GM12878 (cell line): ENCODE data around the gene NFKBIE. TPM values are rescaled to one million over a fixed set of nuclear protein-coding genes. Genes with fewer than 3 reads are reported as not detected.

Experiments used
- CREB1 ChIP-seq: IDR thresholded peaks from 2 replicates; pipeline ENCODE4 v1.6.1; 2012; ENCODE audit warnings: low read depth, mild to moderate bottlenecking, inconsistent platforms
- CREM ChIP-seq: IDR thresholded peaks from 2 replicates; pipeline ENCODE4 v1.6.1; 2014; ENCODE audit warnings: antibody characterized with exemption, low read depth
- EP300 ChIP-seq, 2 experiments: fragments of 150-350 bp in 1 of 2; IDR thresholded peaks; 2 replicates each; pipeline ENCODE4 v1.6.1; 2011 to 2012; ENCODE audit warnings: low read depth in 2 of 2, low read length in 2 of 2, borderline replicate concordance in 1 of 2, improper control_type of control experiment in 1 of 2, inconsistent platforms in 1 of 2; ENCODE audit not compliant: control insufficient read depth in 1 of 2
- FOXM1 ChIP-seq: IDR thresholded peaks from 2 replicates; pipeline ENCODE4 v1.6.1; 2012; ENCODE audit warnings: low read depth, mild to moderate bottlenecking, inconsistent platforms, low read length, moderate library complexity
- HCFC1 ChIP-seq: fragments of 150-350 bp; IDR thresholded peaks from 2 replicates; pipeline ENCODE4 v1.6.1; 2014; ENCODE audit warnings: low read length
- IRF5 ChIP-seq: fragments of 450-650 bp; IDR thresholded peaks from 2 replicates; pipeline ENCODE4 v1.6.1; 2017; ENCODE audit warnings: borderline replicate concordance
- KAT2A ChIP-seq: conservative IDR thresholded peaks from 2 replicates; pipeline ENCODE4 v1.6.1; 2011; ENCODE audit warnings: low read depth, low read length; ENCODE audit not compliant: control insufficient read depth
- MEF2B ChIP-seq: fragments of 450-650 bp; IDR thresholded peaks from 2 replicates; pipeline ENCODE4 v1.6.1; 2018; ENCODE audit warnings: mild to moderate bottlenecking, moderate library complexity; ENCODE audit not compliant: partially characterized antibody, poor library complexity, severe bottlenecking
- RELB ChIP-seq: fragments of 450-650 bp; IDR thresholded peaks from 2 replicates; pipeline ENCODE4 v1.6.1; 2017; ENCODE audit warnings: low read depth, mild to moderate bottlenecking, moderate library complexity
- RUNX3 ChIP-seq: IDR thresholded peaks from 2 replicates; pipeline ENCODE4 v1.6.1; 2012; ENCODE audit warnings: low read length, inconsistent platforms
- polyA plus RNA-seq, 11 experiments: library from polyadenylated mRNA; depleted of rRNA in 4 of 11; unstranded in 6 of 11; stranded (reverse) in 5 of 11; fragments of >200 nt; fragmentation: Nextera tagmentation in 4 of 11; fragmentation: Illumina TruSeq in 1 of 11; extraction: Ambion mirVana in 4 of 11; extraction: Trizol in 1 of 11; gene quantifications; 1 replicate in 1 of 11; 2 replicates in 10 of 11; pipeline versions ENCODE4 v1.2.1 to v1.2.3, GENCODE V29; 2011 to 2016; ENCODE audit warnings: inconsistent platforms in 2 of 11, missing spikeins in 2 of 11, low read depth in 1 of 11
- total RNA-seq, 4 experiments: library from RNA; depleted of rRNA in 3 of 4; stranded (reverse); fragments of >200 nt in 3 of 4; fragmentation: Illumina TruSeq in 1 of 4; extraction: Trizol in 1 of 4; gene quantifications; 2 replicates each; pipeline versions ENCODE4 v1.2.1 to v1.2.3, GENCODE V29; 2013 to 2021

Gene NFKBIE
- total and polyA plus RNA-seq, 10 of the 15 experiments (the other 5 are each of a cell fraction or from before 2014, with no cell fraction given): 10.4 to 106 (median 38.8) TPM

GRCh38 chr6:44271406-44271723 lies 6.0 kb upstream of the NFKBIE start (continued):
- TF ChIP-seq KAT2A (no peak), RUNX3 (no peak), FOXM1 (no peak), EP300 (IDR thresholded peaks at IDR 0.05; ENCODE audit: borderline replicate concordance in 1 of 2, control insufficient read depth in 1 of 2, low read depth in 2 of 2, low read length in 2 of 2) (no peak), IRF5 (no peak), RELB (no peak), CREB1 (no peak), CREM (no peak), HCFC1 (no peak), MEF2B (no peak)
- TF ChIP-seq, all 136 proteins: peak for 0
